Measurements from ENCODE around the gene ABCC5.

The ABCC5 gene

GRCh38 chr3:183984127-183984740 is 33.5 kb downstream of the ABCC5 start:
- no peak for DNase-seq (ENCODE audit: low spot score)
- no peak for TF ChIP-seq CTCF (IDR thresholded peaks at IDR 0.05; ENCODE audit: extremely low read depth, missing control alignments)

- no peak for DNase-seq (ENCODE audit: low spot score)
- TF ChIP-seq CTCF (IDR thresholded peaks at IDR 0.05; ENCODE audit: extremely low read depth, missing control alignments): no peak
These were observed 35.6 kb downstream of the ABCC5 start for GRCh38 chr3:183981990-183982644.

GRCh38 chr3:183980403-183980802 is 37.3 kb downstream of the ABCC5 start:
- no peak for TF ChIP-seq CTCF (IDR thresholded peaks at IDR 0.05; ENCODE audit: extremely low read depth, missing control alignments)
- DNase-seq (ENCODE audit: low spot score): no peak

- no peak for TF ChIP-seq CTCF (IDR thresholded peaks at IDR 0.05; ENCODE audit: extremely low read depth, missing control alignments)
These were observed 41.6 kb downstream of the ABCC5 start for GRCh38 chr3:183975981-183976662.

GRCh38 chr3:183968666-183969245 is 48.9 kb downstream of the ABCC5 start:
- no peak for DNase-seq (ENCODE audit: low spot score)
- no peak for TF ChIP-seq CTCF (IDR thresholded peaks at IDR 0.05; ENCODE audit: extremely low read depth, missing control alignments)

More at GRCh38 chr3:183975981-183976662, 41.6 kb downstream of the ABCC5 start:
- no peak for DNase-seq (ENCODE audit: low spot score)

- no peak for DNase-seq (ENCODE audit: low spot score)
- TF ChIP-seq CTCF (IDR thresholded peaks at IDR 0.05; ENCODE audit: extremely low read depth, missing control alignments): no peak
These were observed 50.0 kb downstream of the ABCC5 start for GRCh38 chr3:183967693-183968092.

- no peak for DNase-seq (ENCODE audit: low spot score)
- TF ChIP-seq CTCF (IDR thresholded peaks at IDR 0.05; ENCODE audit: extremely low read depth, missing control alignments): no peak
These were observed 51.3 kb downstream of the ABCC5 start for GRCh38 chr3:183966361-183966791.

All from GM20000 (cell line).